ENCODE measurements around the gene MLXIP.

DNA sequence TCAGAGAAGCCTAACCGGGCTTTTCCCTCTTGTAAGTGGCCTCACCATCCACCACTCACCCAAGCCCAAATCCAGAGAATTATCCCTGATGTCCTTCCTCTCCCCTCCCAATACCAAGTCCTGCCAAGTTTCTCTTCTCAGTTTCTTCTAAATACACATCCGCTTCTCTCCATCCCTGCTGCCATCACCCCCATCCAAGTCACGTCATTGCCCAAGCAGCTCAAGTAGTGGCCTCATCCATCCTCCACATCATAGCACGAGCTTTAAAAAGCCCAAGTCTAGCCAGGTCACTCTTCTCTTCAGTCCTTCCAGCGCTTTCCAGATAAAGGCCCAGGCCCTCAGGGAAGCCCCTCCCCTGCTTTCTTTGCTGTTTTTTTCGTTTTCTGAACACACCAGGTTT lies 70.1 kb downstream of the MLXIP start:
- TF ChIP-seq EZH2 (IDR thresholded peaks at IDR 0.05; ENCODE audit: insufficient read depth, poor library complexity, severe bottlenecking): no peak
- no peak for TF ChIP-seq EZH2phosphoT487 (IDR thresholded peaks at IDR 0.05; ENCODE audit: insufficient read depth, low read depth)

Data from GM23248 (cell line).